ENCODE measurements around the gene PARP12. TPM values are rescaled to one million over a fixed set of nuclear protein-coding genes. Genes with fewer than 3 reads are reported as not detected.

Gene PARP12
- total RNA-seq, 1 donor from 2014 or later, result 16.4 TPM

DNA sequence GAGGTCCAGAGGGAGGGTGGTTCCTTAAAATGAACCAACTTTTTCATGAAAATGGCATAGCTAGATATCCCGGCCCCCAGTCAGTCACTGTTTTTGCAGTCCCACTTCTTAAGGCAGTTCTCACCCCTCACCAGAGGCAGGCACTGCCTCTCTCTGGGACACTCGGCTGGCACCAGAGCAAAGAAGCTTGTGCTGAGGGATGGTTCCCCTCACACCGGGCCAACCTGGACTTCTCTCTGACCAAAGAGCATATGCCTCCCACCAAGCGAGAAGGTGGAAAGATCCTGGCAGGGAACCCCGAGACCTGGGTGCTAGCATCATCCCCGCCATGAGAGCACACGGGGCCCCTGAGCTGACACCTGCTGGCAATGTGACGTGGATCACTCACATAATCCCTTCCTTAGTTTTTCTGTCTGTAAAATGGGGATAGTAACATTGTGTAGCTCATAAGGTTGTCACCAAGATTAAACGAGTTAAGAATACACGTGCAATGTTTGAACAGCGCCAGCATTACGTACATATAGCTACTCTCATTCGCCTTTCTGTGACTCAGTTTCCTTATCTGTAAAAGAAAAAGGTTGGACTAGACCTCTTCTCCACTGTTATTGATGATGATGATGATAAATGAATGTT lies 88.5 kb downstream of the PARP12 start:
- intact Hi-C loops (cut with micrococcal nuclease), result no loop called here
- Histone ChIP-seq H3K36me3 (no peaks in the 10 kb centered on the region), H3K27me3 (ENCODE audit: low read depth) (peaks cover 13% of the 10 kb centered on the region), H3K4me3 (no peak overlapping the region), H3K4me1 (no peaks in the 10 kb centered on the region), H3K27ac (replicated peaks) (no peak overlapping the region), H3K9me3 (replicated peaks) (no peaks in the 10 kb centered on the region)
- no peak for DNase-seq
- TF ChIP-seq CTCF (IDR thresholded peaks at IDR 0.05; ENCODE audit: borderline replicate concordance), result no peak

Other genes with a start within 250 kb of the PARP12 start
- 3.9 TPM for gene TBXAS1, start 233.7 kb downstream of the PARP12 start, total RNA-seq
- gene KDM7A, start 114.0 kb upstream of the PARP12 start, total RNA-seq, result 8.2 TPM